GM12891 (cell line): ENCODE data around the gene CA4.

ENCODE experiments used
- DNase-seq: peaks from one replicate; pipeline ENCODE4 v3.0.0; 2011; ENCODE audit warnings: low spot score; ENCODE audit not compliant: insufficient read length
- FAIRE-seq: peaks from 2 replicates; lab custom pipeline; 2011; peaks lifted over from hg19 to GRCh38; lab: Jason Lieb, UNC
- PAX5 ChIP-seq: IDR thresholded peaks from 2 replicates; pipeline ENCODE4 v1.6.1; 2011; ENCODE audit warnings: low read length, moderate library complexity, mild to moderate bottlenecking; ENCODE audit not compliant: insufficient read depth, severe bottlenecking
- POLR2A ChIP-seq: IDR thresholded peaks from 2 replicates; pipeline ENCODE4 v1.6.1; 2011; ENCODE audit warnings: low read depth, low read length, control low read depth
- POLR2AphosphoS5 ChIP-seq: IDR thresholded peaks from 2 replicates; pipeline ENCODE4 v1.6.1; 2011; ENCODE audit warnings: low read depth, low read length, control low read depth
- POU2F2 ChIP-seq: IDR thresholded peaks from 2 replicates; pipeline ENCODE4 v1.6.1; 2011; ENCODE audit warnings: low read depth, mild to moderate bottlenecking, control low read depth, low read length, moderate library complexity
- SPI1 ChIP-seq: IDR thresholded peaks from 2 replicates; pipeline ENCODE4 v1.6.1; 2011; ENCODE audit warnings: low read depth, low read length, control low read depth
- TAF1 ChIP-seq: IDR thresholded peaks from 2 replicates; pipeline ENCODE4 v1.6.1; 2011; ENCODE audit warnings: low read depth, low read length, control low read depth

Gene CA4

DNA sequence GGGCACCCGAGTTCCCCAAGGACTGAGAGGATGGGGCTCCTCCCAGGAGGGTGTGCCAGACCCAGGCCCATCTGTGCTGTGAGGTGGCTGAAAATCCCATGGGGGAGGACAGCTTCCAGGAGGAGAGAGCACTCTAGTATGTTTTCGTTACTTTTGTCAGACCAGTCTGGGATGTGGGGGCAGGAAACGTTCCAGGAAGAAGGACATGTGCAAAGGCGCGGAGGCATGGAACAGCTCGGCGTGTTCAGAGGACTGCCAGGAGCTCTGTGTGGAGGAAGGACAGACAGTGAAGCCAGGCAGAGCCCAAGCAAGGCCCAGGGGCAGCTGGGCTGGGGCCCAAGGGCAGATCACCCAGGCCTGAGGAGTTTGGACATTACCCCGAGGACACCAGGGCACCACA is 7.0 kb downstream of the CA4 start:
- no peak for DNase-seq
- TF ChIP-seq POLR2AphosphoS5 = no peak
- FAIRE-seq = no peak

- DNase-seq (no peak), FAIRE-seq (no peak)
- TF ChIP-seq TAF1 = no peak
- no peak for TF ChIP-seq PAX5
- no peak for TF ChIP-seq SPI1
- no peak for TF ChIP-seq POU2F2
- no peak for TF ChIP-seq POLR2AphosphoS5
- no peak for TF ChIP-seq POLR2A
Measured at GRCh38 chr17:60157487-60158040, 7.8 kb downstream of the CA4 start.

- FAIRE-seq (no peak), DNase-seq (no peak)
- no peak for TF ChIP-seq SPI1
- TF ChIP-seq TAF1 = no peak
- no peak for TF ChIP-seq PAX5
Measured at GRCh38 chr17:60158751-60159478, 9.1 kb downstream of the CA4 start.

DNA sequence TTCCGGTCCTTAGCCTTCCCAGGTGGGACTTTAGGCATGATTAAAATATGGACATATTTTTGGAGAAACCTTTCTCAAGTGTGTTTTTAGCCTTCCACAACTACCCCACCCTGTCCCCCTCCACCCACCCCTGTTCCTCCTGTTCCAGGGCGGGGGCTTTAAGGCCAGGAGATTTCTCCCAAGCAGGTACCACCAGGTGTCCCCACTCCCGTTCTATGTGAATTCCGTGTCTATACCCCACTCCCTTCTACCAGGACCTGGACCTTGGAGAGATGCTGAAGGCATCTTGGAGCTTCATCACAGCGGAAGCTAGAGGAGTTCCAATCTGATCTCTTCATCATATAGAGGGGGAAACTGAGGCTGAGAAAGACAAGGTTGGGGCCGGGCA is 9.7 kb downstream of the CA4 start:
- no peak for TF ChIP-seq PAX5
- TF ChIP-seq POLR2A = no peak
- no peak for TF ChIP-seq TAF1
- DNase-seq (no peak), FAIRE-seq (no peak)

DNA sequence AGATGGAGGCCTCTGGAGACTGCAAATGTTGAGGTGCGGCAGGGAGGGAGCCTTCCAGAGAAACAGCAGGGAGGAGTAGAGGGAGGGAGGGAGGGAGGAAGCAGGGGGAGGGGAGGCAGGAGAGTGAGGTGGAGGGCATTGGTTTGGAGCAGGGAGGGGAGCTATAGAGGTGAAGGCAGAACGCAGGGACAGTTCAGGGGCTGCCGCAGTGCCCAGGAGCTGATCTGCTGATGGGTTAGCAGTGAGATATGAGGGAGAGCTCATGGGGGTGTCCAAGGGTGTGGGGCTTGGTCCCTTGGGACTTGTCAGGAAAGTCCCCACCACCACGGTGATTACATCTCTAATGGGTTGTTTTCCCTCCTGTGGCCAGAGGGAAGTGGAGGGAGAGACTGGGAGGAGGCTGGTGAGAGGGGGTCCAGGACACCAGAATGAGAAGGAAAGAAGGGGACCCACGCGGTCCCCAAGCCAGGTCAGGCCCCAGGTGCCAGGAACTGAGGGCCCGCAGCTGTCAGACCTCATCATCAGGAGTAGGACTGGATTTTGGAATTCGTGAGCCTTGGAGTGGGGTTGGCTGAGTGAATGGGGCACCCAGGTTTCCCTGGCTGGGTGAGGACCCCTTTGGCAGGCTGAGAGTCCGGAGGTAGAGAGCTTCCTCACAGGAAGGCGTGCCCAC is 11.2 kb downstream of the CA4 start:
- TF ChIP-seq POLR2A = no peak
- TF ChIP-seq SPI1 = no peak
- TF ChIP-seq TAF1 = no peak
- TF ChIP-seq POLR2AphosphoS5 = no peak
- TF ChIP-seq POU2F2 = no peak
- no peak for TF ChIP-seq PAX5
- FAIRE-seq = no peak
- DNase-seq = no peak

GRCh38 chr17:60161598-60162330 is 12.0 kb downstream of the CA4 start:
- FAIRE-seq (no peak), DNase-seq (no peak)
- TF ChIP-seq POU2F2 (no peak), POLR2A (no peak), PAX5 (no peak), TAF1 (no peak), POLR2AphosphoS5 (no peak), SPI1 (no peak)

- DNase-seq (no peak), FAIRE-seq (no peak)
- TF ChIP-seq SPI1 = no peak
- TF ChIP-seq POU2F2 = no peak
- TF ChIP-seq TAF1 = no peak
- no peak for TF ChIP-seq PAX5
- no peak for TF ChIP-seq POLR2A
- no peak for TF ChIP-seq POLR2AphosphoS5
Measured at GRCh38 chr17:60163108-60163784, 13.5 kb downstream of the CA4 start.

- no peak for FAIRE-seq
- TF ChIP-seq POLR2A (no peak), POLR2AphosphoS5 (no peak), POU2F2 (no peak), PAX5 (no peak), SPI1 (no peak), TAF1 (no peak)
- no peak for DNase-seq
Measured at GRCh38 chr17:60164164-60164563, 14.4 kb downstream of the CA4 start.

DNA sequence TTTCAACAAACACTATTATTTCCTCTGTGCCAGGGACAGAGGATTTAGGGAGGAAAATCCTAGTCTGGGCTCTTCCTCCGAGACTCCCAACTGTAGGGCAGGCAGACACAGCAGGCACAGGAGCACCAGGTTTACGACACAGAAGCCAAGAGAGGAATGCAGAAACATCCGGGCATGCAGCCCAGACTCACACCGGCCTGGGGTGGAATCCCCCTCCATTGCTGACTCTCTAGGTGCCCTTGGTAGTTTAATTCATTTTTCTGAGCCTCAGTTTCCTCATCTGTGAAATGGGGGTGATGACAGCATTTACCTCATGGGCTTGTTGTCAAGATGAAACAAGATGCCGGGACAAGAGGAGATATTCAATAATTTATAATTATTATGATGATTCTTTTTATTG is 14.9 kb downstream of the CA4 start:
- FAIRE-seq (no peak), DNase-seq (no peak)
- no peak for TF ChIP-seq PAX5
- TF ChIP-seq POLR2A = no peak
- no peak for TF ChIP-seq SPI1
- no peak for TF ChIP-seq POLR2AphosphoS5
- no peak for TF ChIP-seq POU2F2
- no peak for TF ChIP-seq TAF1

DNA sequence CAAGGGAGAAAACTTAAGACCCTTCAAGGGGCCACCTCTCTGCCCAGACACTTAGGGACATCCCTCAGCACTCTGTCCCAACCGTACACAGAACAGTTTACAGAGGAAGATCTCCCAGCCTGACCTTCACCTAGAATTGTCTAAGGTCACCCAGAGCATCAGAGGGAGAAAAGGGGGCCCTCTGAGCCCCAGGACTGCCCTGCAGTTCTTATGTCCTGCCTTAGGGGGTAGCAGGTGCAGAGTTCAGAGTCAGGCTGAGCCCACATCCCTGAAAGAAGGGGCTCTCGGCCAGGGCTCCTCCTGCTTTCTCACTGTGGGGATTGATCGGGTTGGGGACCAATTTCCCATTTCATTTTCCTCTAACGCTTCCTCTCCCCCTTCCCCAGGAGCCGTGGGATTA is 15.4 kb downstream of the CA4 start:
- FAIRE-seq = no peak

More for the DNA sequence above, 15.4 kb downstream of the CA4 start:
- no peak for DNase-seq
- TF ChIP-seq POU2F2 = no peak
- TF ChIP-seq PAX5 = no peak
- TF ChIP-seq SPI1 = no peak
- no peak for TF ChIP-seq POLR2A
- no peak for TF ChIP-seq TAF1
- no peak for TF ChIP-seq POLR2AphosphoS5
